Endothelial cell (in vitro differentiated cells): ENCODE measurements around the gene OR2Y1. TPM values are rescaled to one million over a fixed set of nuclear protein-coding genes. Genes with fewer than 3 reads are reported as not detected.
"Not testable (repeated sequence)": the region's sequence is repeated elsewhere in the genome, so short reads cannot be mapped to it uniquely, and the experiment has no call there.

ENCODE experiments used
- DNase-seq: peaks from one replicate; pipeline ENCODE4 v3.0.0; 2021; ENCODE audit warnings: low spot score
- H3K27ac Mint-ChIP-seq: one replicate; pipeline ENCODE4 v1.8.0; 2021; ENCODE audit warnings: mixed read lengths, inconsistent platforms; ENCODE audit not compliant: unreplicated experiment
- H3K27me3 Mint-ChIP-seq: one replicate; pipeline ENCODE4 v1.8.0; 2021; ENCODE audit warnings: mild to moderate bottlenecking, moderate library complexity, mixed read lengths, inconsistent platforms; ENCODE audit not compliant: unreplicated experiment
- H3K36me3 Mint-ChIP-seq: one replicate; pipeline ENCODE4 v1.8.0; 2021; ENCODE audit warnings: mild to moderate bottlenecking, low read depth, mixed read lengths, inconsistent platforms; ENCODE audit not compliant: unreplicated experiment
- H3K4me1 Mint-ChIP-seq: one replicate; pipeline ENCODE4 v1.8.0; 2021; ENCODE audit warnings: mild to moderate bottlenecking, mixed read lengths, inconsistent platforms; ENCODE audit not compliant: unreplicated experiment
- H3K4me3 Mint-ChIP-seq: one replicate; pipeline ENCODE4 v1.8.0; 2021; ENCODE audit warnings: mild to moderate bottlenecking, mixed read lengths, inconsistent platforms; ENCODE audit not compliant: unreplicated experiment
- H3K9me3 Mint-ChIP-seq: one replicate; pipeline ENCODE4 v1.8.0; 2021; ENCODE audit warnings: mixed read lengths, inconsistent platforms; ENCODE audit not compliant: unreplicated experiment
- total RNA-seq: library from RNA; stranded (reverse); fragmentation: NEBNext Ultra II Directional; extraction: Animal tissue kit (Norgen Biotek cat#: 25700); gene quantifications from one replicate; pipeline ENCODE4 v1.2.1, GENCODE V29; 2021; ENCODE audit not compliant: unreplicated experiment
- TF ChIP-seq, protein P1 (sequence below): fragments of 200-600 bp; sonication (generic); IDR thresholded peaks from one replicate; pipeline ENCODE4 v1.5.0; 2021; ENCODE audit warnings: antibody characterized with exemption; ENCODE audit not compliant: unreplicated experiment

OR2Y1 gene
- total RNA-seq, 1 donor from 2014 or later = not detected

DNA sequence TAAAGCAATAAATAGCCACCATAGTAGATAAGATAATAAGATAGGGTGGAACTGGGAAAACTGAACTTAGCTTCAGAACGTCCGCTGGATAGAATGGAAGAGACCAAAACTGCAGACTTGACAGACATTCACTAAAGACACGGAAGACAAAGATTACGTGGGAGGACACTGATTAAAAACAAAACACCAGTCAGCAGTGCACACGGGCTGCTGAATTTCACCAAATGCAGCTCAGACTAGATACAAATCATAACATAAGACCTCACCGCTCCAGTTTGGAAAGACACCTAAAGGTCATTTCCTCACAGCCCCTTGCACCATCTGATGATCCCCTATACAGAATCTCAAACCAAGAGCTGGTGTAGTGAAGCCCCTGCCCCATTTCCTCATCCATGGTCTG, 2.9 kb upstream of the OR2Y1 start:
- Mint-ChIP-seq H3K27ac (no peak overlapping the region), H3K9me3 (no peaks in the 10 kb centered on the region), H3K36me3 (no peaks in the 10 kb centered on the region), H3K27me3 (peaks cover 4% of the 10 kb centered on the region), H3K4me3 (no peak overlapping the region), H3K4me1 (no peaks in the 10 kb centered on the region)
- no peak for DNase-seq
- TF ChIP-seq, protein P1, sequence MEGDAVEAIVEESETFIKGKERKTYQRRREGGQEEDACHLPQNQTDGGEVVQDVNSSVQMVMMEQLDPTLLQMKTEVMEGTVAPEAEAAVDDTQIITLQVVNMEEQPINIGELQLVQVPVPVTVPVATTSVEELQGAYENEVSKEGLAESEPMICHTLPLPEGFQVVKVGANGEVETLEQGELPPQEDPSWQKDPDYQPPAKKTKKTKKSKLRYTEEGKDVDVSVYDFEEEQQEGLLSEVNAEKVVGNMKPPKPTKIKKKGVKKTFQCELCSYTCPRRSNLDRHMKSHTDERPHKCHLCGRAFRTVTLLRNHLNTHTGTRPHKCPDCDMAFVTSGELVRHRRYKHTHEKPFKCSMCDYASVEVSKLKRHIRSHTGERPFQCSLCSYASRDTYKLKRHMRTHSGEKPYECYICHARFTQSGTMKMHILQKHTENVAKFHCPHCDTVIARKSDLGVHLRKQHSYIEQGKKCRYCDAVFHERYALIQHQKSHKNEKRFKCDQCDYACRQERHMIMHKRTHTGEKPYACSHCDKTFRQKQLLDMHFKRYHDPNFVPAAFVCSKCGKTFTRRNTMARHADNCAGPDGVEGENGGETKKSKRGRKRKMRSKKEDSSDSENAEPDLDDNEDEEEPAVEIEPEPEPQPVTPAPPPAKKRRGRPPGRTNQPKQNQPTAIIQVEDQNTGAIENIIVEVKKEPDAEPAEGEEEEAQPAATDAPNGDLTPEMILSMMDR = no peak

DNA sequence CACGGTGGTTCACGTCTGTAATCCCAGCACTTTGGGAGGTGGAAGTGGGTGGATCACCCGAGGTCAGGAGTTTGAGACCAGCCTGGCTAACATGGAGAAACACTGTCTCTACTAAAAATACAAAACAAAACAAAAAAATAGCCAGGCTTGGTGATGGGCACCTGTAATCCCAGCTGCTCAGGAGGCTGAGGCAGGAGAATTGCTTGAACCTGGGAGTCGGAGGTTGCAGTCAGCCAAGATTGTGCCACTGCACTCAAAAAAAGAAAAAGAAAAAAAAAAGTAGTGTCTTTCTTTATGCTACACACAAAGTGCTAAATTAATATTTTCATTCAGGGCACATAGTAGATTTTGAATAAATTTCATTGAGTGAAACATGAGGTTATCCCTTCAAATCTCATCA, 1.1 kb upstream of the OR2Y1 start:
- not testable (repeated sequence) for H3K27ac Mint-ChIP-seq, DNase-seq, H3K4me3 Mint-ChIP-seq, H3K4me1 Mint-ChIP-seq, H3K36me3 Mint-ChIP-seq, H3K27me3 Mint-ChIP-seq, H3K9me3 Mint-ChIP-seq

DNA sequence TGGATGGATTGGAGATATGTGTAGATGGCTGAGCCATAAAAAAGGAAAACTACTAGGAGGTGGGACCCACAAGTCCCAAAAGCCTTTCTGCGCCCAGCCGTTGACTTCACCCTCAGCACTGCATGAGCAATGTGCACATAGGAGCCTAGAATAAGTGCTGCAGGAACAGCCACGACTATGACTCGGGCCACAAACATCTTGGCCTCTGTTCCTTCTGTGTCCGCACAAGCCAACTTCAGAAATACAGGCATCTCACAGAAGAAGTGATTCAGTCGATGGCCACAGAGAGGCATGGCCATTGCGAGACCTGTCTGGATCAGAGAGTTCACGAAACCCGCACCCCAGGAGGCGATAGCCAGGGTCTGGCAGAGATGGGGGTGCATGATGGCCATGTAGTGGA, 587 bp downstream of the OR2Y1 start:
- Mint-ChIP-seq H3K4me3 (no peak overlapping the region), H3K27ac (no peak overlapping the region), H3K9me3 (no peaks in the 10 kb centered on the region), H3K36me3 (no peaks in the 10 kb centered on the region), H3K4me1 (no peaks in the 10 kb centered on the region), H3K27me3 (peaks cover 4% of the 10 kb centered on the region)
- DNase-seq = no peak
- TF ChIP-seq, protein P1 = no peak

DNA sequence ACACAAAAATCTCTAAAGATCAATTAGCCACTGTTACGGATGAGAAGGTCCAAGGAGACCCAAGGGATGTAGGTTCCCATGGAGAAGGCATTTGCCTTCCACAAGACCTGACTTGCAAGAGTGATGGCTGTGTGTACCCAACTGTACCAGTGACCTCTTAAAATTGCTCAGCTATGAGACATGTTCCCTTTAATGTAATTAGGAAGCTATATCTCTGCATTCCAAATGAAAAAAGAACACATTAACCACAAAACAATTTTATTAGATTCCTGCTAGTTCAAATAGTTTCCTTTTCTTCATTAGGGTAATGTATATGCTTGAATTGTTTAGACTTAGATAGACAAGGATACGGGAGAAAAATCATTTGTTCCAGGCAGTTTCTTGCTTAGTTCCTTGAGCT, 3.3 kb downstream of the OR2Y1 start:
- Mint-ChIP-seq H3K27me3 (peaks cover 4% of the 10 kb centered on the region), H3K36me3 (no peaks in the 10 kb centered on the region)

DNA sequence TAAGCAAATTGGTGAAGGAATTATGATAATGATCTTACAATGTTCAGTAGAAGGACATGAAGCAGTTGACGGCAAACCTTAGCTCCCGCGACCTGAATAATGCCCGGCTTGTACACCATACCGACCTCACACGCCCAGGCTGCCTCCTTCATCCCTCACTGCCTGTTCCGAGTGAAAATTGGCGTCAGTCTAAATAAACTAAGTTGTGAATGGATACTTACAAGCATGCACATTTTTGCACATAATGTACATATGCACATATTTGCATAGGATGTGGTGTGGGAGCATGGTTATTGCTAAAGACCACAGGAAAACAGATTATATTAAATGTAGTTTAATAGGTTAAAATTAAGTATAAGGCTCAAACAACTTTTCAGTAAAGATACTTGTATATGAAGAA, 14.9 kb downstream of the OR2Y1 start:
- peaks cover 4% of the 10 kb centered on the region for H3K27me3 Mint-ChIP-seq
- no peak for DNase-seq
- TF ChIP-seq, protein P1 = no peak
- H3K27ac Mint-ChIP-seq = no peak overlapping the region
- no peaks in the 10 kb centered on the region for H3K9me3 Mint-ChIP-seq
- H3K4me3 Mint-ChIP-seq = no peak overlapping the region
- H3K4me1 Mint-ChIP-seq = peaks cover 9% of the 10 kb centered on the region
- H3K36me3 Mint-ChIP-seq = no peaks in the 10 kb centered on the region

More for the DNA sequence above, 3.3 kb downstream of the OR2Y1 start:
- no peak for DNase-seq
- Mint-ChIP-seq H3K9me3 (no peaks in the 10 kb centered on the region), H3K4me1 (no peaks in the 10 kb centered on the region), H3K27ac (no peak overlapping the region), H3K4me3 (no peak overlapping the region)
- TF ChIP-seq, protein P1 = no peak

DNA sequence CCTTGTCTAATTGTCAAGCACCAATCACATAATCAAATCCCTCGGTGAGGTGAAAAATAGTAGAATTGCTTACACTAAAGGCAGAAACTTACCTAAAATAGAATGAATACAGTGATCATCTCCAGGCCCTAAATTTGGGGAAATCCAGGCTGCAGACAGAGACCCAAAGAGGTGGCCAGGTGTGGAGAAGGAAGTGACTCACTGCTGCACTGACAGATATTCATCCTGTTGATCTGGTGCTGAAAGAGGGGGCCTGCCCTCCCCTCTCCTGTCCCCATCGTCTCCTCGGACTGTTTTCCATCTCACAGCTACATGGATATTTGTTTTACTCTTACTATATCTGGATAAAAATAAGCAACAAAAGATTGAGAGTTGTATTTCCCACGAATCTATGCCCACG, 15.9 kb downstream of the OR2Y1 start:
- TF ChIP-seq, protein P1 = no peak
- H3K27me3 Mint-ChIP-seq = peaks cover 4% of the 10 kb centered on the region
- no peaks in the 10 kb centered on the region for H3K36me3 Mint-ChIP-seq
- no peak for DNase-seq
- peaks cover 9% of the 10 kb centered on the region for H3K4me1 Mint-ChIP-seq
- H3K4me3 Mint-ChIP-seq = no peak overlapping the region
- no peaks in the 10 kb centered on the region for H3K9me3 Mint-ChIP-seq
- no peak overlapping the region for H3K27ac Mint-ChIP-seq
